ENCODE measurements around the gene LAMTOR1. TPM values are rescaled to one million over a fixed set of nuclear protein-coding genes. Genes with fewer than 3 reads are reported as not detected.

LAMTOR1 gene
- total and polyA plus RNA-seq, 10 donors, result 81.5 to 182 (median 131) TPM

DNA sequence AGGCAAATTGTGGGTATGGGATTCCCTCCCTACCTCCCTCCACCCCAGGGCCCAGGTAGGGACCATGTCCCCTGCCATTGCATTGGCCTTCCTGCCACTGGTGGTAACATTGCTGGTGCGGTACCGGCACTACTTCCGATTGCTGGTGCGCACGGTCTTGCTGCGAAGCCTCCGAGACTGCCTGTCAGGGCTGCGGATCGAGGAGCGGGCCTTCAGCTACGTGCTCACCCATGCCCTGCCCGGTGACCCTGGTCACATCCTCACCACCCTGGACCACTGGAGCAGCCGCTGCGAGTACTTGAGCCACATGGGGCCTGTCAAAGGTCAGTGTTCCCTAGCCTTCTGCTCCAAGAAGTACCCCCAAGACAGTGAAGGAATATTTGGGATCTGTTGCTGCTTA, 2.8 kb upstream of the LAMTOR1 start, which contains the start of gene TOMT:
Gene TOMT, plus strand, starts transcription at position 37 of the 400 bp plus-strand sequence. Its CDS starts 28 bp downstream, at position 65.
- intact Hi-C loops (cut with DNase I; ENCODE audit: low total_unique reads), result no loop called here
- 95 to 99% (median 96%) methylated on average over 14 of the region's 14 CpGs for WGBS, 5 donors
- Histone ChIP-seq H3K9me3 (no peaks in the 10 kb centered on the region), H3K36me3 (peaks cover 0 to 49% (median 5%) of the 10 kb centered on the region in 6 donors), H3K4me3 (no peak within 1 kb of the TSS), H3K27ac (no peak within 1 kb of the TSS), H3K4me1 (peaks cover 17 to 34% (median 26%) of the 10 kb centered on the region in 6 donors), H3K27me3 (replicated peaks in 1 of 7) (no peaks in the 10 kb centered on the region)
- peak; percentile 73 for DNase-seq
- TF ChIP-seq POLR2AphosphoS5 (IDR thresholded peaks at IDR 0.05) (no peak), POLR2A (IDR thresholded peaks at IDR 0.05) (no peak)
- TF ChIP-seq, protein P1, sequence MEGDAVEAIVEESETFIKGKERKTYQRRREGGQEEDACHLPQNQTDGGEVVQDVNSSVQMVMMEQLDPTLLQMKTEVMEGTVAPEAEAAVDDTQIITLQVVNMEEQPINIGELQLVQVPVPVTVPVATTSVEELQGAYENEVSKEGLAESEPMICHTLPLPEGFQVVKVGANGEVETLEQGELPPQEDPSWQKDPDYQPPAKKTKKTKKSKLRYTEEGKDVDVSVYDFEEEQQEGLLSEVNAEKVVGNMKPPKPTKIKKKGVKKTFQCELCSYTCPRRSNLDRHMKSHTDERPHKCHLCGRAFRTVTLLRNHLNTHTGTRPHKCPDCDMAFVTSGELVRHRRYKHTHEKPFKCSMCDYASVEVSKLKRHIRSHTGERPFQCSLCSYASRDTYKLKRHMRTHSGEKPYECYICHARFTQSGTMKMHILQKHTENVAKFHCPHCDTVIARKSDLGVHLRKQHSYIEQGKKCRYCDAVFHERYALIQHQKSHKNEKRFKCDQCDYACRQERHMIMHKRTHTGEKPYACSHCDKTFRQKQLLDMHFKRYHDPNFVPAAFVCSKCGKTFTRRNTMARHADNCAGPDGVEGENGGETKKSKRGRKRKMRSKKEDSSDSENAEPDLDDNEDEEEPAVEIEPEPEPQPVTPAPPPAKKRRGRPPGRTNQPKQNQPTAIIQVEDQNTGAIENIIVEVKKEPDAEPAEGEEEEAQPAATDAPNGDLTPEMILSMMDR (IDR thresholded peaks at IDR 0.05 in 8 of 11, conservative IDR thresholded peaks at IDR 0.05 in 3 of 11), result no peak

DNA sequence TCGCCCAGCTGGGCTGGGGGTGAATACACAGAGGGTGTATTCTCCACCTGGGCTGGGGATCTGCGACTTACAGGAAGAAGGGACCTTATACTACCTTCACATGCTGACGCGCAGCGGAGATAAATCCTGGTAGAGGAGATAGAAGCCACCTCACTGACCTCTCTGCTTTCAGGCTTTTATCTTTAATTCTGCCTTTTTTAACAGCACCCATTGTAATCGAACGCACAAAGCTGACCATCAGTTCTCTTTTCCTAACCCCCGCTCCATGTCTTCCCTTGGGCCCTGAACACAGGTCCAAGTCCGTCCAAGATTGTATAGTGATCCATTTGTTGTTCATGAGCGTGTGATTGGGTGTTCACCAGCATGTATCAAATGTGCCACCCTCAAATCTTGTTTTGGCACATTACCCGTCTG, 664 bp upstream of the LAMTOR1 start:
- intact Hi-C loops (cut with DNase I; ENCODE audit: low total_unique reads), result no loop called here
- H3K27me3 ChIP-seq (replicated peaks in 1 of 7), result no peaks in the 10 kb centered on the region
- H3K9me3 ChIP-seq, result no peaks in the 10 kb centered on the region
- DNase-seq, result no peak
- WGBS, 5 donors, result 80 to 86% (median 84%) methylated on average over 11 of the region's 11 CpGs
- peak overlapping the region in 6 of 8 donors; percentile 65 to 98 (median 84) for H3K4me3 ChIP-seq
- peak overlapping the region; percentile 92 to 99 (median 98) for H3K27ac ChIP-seq
- peaks cover 0 to 49% (median 8%) of the 10 kb centered on the region in 6 donors for H3K36me3 ChIP-seq
- no peak for TF ChIP-seq POLR2AphosphoS5 (IDR thresholded peaks at IDR 0.05)
- TF ChIP-seq POLR2A (IDR thresholded peaks at IDR 0.05), result no peak
- TF ChIP-seq, protein P1 (IDR thresholded peaks at IDR 0.05 in 8 of 11, conservative IDR thresholded peaks at IDR 0.05 in 3 of 11), result peak in 1 of 11 experiments; percentile 21
- peaks cover 25 to 50% (median 43%) of the 10 kb centered on the region in 6 donors for H3K4me1 ChIP-seq

DNA sequence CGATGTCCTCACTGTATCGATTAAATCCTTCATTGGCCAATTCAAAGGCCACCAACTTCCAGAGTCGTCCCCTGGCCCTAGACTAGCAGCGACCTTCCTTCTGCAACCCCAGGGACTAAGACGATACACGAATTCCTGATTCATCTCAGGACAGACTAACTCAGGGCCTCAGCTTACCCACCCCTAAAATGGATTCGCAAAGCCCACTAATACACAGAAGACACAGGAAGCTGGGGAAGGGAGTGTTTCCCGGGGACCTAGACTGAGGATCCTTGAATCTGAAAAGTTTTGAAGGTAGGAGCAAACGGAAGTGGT, 509 bp downstream of the LAMTOR1 start:
- no peak for TF ChIP-seq POLR2A (IDR thresholded peaks at IDR 0.05)
- intact Hi-C loops (cut with DNase I; ENCODE audit: low total_unique reads), result no loop called here
- no peak for DNase-seq
- Histone ChIP-seq H3K4me1 (peaks cover 25 to 59% (median 43%) of the 10 kb centered on the region in 6 donors), H3K4me3 (peak overlapping the region; percentile 65 to 98 (median 84)), H3K36me3 (peaks cover 0 to 49% (median 17%) of the 10 kb centered on the region in 6 donors), H3K27me3 (replicated peaks in 1 of 7) (no peaks in the 10 kb centered on the region), H3K9me3 (no peaks in the 10 kb centered on the region), H3K27ac (peak overlapping the region; percentile 92 to 99 (median 98))
- 1 to 5% (median 3%) methylated on average over 9 of the region's 9 CpGs for WGBS, 5 donors

DNA sequence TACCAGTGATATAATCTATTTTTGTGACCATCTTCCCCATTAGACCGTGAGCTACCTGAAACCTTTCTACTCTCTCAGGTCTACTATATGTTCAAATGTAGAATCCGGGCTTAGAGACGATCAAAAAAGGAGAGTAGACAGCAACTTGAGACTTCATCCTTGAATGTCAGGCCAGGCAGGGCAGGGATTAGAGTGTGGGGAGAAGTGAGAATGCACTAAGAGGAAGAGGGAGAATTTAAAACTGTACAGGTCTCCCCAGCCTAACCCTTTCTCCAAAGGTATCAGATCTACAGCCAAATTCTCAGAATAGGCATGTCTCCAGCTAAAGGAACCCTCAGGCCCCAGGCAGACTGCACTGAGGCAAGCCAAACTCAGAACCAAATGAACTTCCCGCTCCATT, 935 bp downstream of the LAMTOR1 start:
- intact Hi-C loops (cut with DNase I; ENCODE audit: low total_unique reads), result no loop called here
- Histone ChIP-seq H3K9me3 (no peaks in the 10 kb centered on the region), H3K36me3 (peaks cover 0 to 49% (median 21%) of the 10 kb centered on the region in 6 donors), H3K4me1 (peaks cover 25 to 59% (median 43%) of the 10 kb centered on the region in 6 donors), H3K27me3 (replicated peaks in 1 of 7) (no peaks in the 10 kb centered on the region), H3K27ac (peak overlapping the region; percentile 92 to 99 (median 98)), H3K4me3 (peak overlapping the region; percentile 65 to 98 (median 84))
- TF ChIP-seq POLR2AphosphoS5 (IDR thresholded peaks at IDR 0.05) (no peak), POLR2A (IDR thresholded peaks at IDR 0.05) (no peak)
- TF ChIP-seq, protein P1 (IDR thresholded peaks at IDR 0.05 in 8 of 11, conservative IDR thresholded peaks at IDR 0.05 in 3 of 11), result no peak
- 24 to 41% (median 32%) methylated on average over 4 of the region's 4 CpGs for WGBS, 5 donors
- no peak for DNase-seq

All from spleen (tissue), 11 donors.